ENCODE results near the gene TWIST2. TPM values are rescaled to one million over a fixed set of nuclear protein-coding genes. Genes with fewer than 3 reads are reported as not detected.

TWIST2 gene
- polyA plus RNA-seq, 3 donors = 0.43 to 0.49 (median 0.43) TPM

GRCh38 chr2:238822955-238823354, 24.9 kb upstream of the TWIST2 start:
- no peaks in the 10 kb centered on the region for H3K36me3 ChIP-seq (replicated peaks in 1 of 2; ENCODE audit: control insufficient read depth in 1 of 2, insufficient read depth in 2 of 2, low read length in 2 of 2)
- H3K9ac ChIP-seq (ENCODE audit: insufficient read depth, low read length, poor library complexity, severe bottlenecking) = no peak overlapping the region
- H3K27ac Mint-ChIP-seq = no peak overlapping the region
- intact Hi-C loops (cut with micrococcal nuclease) = no loop called here
- H3K27me3 Mint-ChIP-seq (ENCODE audit: low read depth in 3 of 3) = peaks cover 6 to 18% (median 7%) of the 10 kb centered on the region in 3 donors
- H3K4me2 ChIP-seq (replicated peaks; ENCODE audit: extremely low read depth, low read length, poor library complexity, severe bottlenecking) = no peak overlapping the region
- no peak for DNase-seq
- no peak overlapping the region for H3K4me3 Mint-ChIP-seq
- peaks cover 0 to 3% of the 10 kb centered on the region in 2 donors for H3K27me3 ChIP-seq (ENCODE audit: control insufficient read depth in 2 of 2, insufficient read depth in 2 of 2, low read length in 2 of 2)
- H2AFZ ChIP-seq (ENCODE audit: insufficient read depth, low read depth, low read length, poor library complexity, severe bottlenecking) = no peak overlapping the region
- H3K4me1 ChIP-seq (ENCODE audit: control insufficient read depth in 1 of 2, insufficient read depth in 2 of 2, low read length in 2 of 2) = no peaks in the 10 kb centered on the region
- H3K27ac ChIP-seq (ENCODE audit: low read depth in 1 of 2, low read length in 2 of 2) = no peak overlapping the region
- no peak overlapping the region for H3K4me3 ChIP-seq (replicated peaks in 1 of 3; ENCODE audit: low read depth in 2 of 3, low read length in 3 of 3)
- no peak for TF ChIP-seq CTCF (IDR thresholded peaks at IDR 0.05)
- WGBS (ENCODE audit: insufficient coverage) = 100% methylated on average over 1 of the region's 1 CpG
- H3K79me2 ChIP-seq (ENCODE audit: insufficient read depth, low read length) = no peaks in the 10 kb centered on the region
- no peaks in the 10 kb centered on the region for H4K20me1 ChIP-seq (ENCODE audit: insufficient read depth, low read length)
- peaks cover 15 to 16% of the 10 kb centered on the region in 2 donors for H3K9me3 ChIP-seq (replicated peaks in 1 of 2; ENCODE audit: control insufficient read depth in 1 of 2, insufficient read depth in 1 of 2, low read length in 2 of 2)
- no peaks in the 10 kb centered on the region for H3K4me1 Mint-ChIP-seq
- H3K9me3 Mint-ChIP-seq = peaks cover 6 to 33% (median 20%) of the 10 kb centered on the region in 7 donors
- H3K36me3 Mint-ChIP-seq = no peaks in the 10 kb centered on the region

DNA sequence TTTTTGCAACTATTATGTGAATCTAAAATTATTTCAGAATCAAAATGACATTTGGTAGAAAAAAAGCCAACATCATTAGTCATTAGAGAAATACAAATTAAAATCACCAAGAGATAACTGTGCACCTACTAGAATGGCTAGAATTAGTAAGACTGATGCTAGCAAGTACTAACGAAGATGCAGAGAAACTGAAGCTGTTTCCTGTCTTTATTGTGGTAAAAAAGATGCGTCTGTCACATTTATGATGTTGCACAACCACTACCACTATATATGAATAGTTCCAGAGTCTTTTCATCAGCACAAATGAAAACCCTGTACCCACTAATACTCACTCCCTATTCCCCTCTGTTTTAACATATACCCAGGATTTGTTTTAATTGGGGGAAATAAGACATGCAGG, 16.7 kb upstream of the TWIST2 start:
- Mint-ChIP-seq H3K36me3 (no peaks in the 10 kb centered on the region), H3K9me3 (peaks cover 0 to 6% (median 2%) of the 10 kb centered on the region in 7 donors)
- no peak for TF ChIP-seq CTCF (IDR thresholded peaks at IDR 0.05)

More for the DNA sequence above, 16.7 kb upstream of the TWIST2 start:
- Mint-ChIP-seq H3K27ac (no peak overlapping the region), H3K4me1 (no peaks in the 10 kb centered on the region), H3K4me3 (no peak overlapping the region), H3K27me3 (ENCODE audit: low read depth in 3 of 3) (peaks cover 7 to 53% (median 25%) of the 10 kb centered on the region in 3 donors)
- Histone ChIP-seq H3K36me3 (replicated peaks in 1 of 2; ENCODE audit: control insufficient read depth in 1 of 2, insufficient read depth in 2 of 2, low read length in 2 of 2) (no peaks in the 10 kb centered on the region), H3K9ac (ENCODE audit: insufficient read depth, low read length, poor library complexity, severe bottlenecking) (no peak overlapping the region), H3K4me1 (ENCODE audit: control insufficient read depth in 1 of 2, insufficient read depth in 2 of 2, low read length in 2 of 2) (no peaks in the 10 kb centered on the region), H4K20me1 (ENCODE audit: insufficient read depth, low read length) (no peaks in the 10 kb centered on the region), H3K4me3 (replicated peaks in 1 of 3; ENCODE audit: low read depth in 2 of 3, low read length in 3 of 3) (no peak overlapping the region), H3K4me2 (replicated peaks; ENCODE audit: extremely low read depth, low read length, poor library complexity, severe bottlenecking) (no peak overlapping the region), H3K27ac (ENCODE audit: low read depth in 1 of 2, low read length in 2 of 2) (no peak overlapping the region), H2AFZ (ENCODE audit: insufficient read depth, low read depth, low read length, poor library complexity, severe bottlenecking) (no peak overlapping the region), H3K9me3 (replicated peaks in 1 of 2; ENCODE audit: control insufficient read depth in 1 of 2, insufficient read depth in 1 of 2, low read length in 2 of 2) (no peaks in the 10 kb centered on the region), H3K79me2 (ENCODE audit: insufficient read depth, low read length) (no peaks in the 10 kb centered on the region), H3K27me3 (ENCODE audit: control insufficient read depth in 2 of 2, insufficient read depth in 2 of 2, low read length in 2 of 2) (peaks cover 4 to 17% of the 10 kb centered on the region in 2 donors)
- intact Hi-C loops (cut with micrococcal nuclease) = no loop called here
- no CpG with 5 or more reads among the region's 2 CpGs for WGBS (ENCODE audit: insufficient coverage)
- DNase-seq = no peak

Measured in CD14-positive monocyte (primary cell).